Smooth muscle cell (in vitro differentiated cells): Measurements from ENCODE around the gene DAZL. TPM values are rescaled to one million over a fixed set of nuclear protein-coding genes. Genes with fewer than 3 reads are reported as not detected.

Experiments
- DNase-seq: peaks from one replicate; lab custom pipeline; 2025; ENCODE audit not compliant: unreplicated experiment; lab: John Stamatoyannopoulos, UW
- H2AFZ ChIP-seq: fragments of 200-600 bp; sonication (generic); 2 replicates; pipeline ENCODE4 v1.6.0; 2016; ENCODE audit warnings: antibody characterized with exemption, low read depth, mild to moderate bottlenecking
- H3F3A ChIP-seq: fragments of 200-600 bp; sonication (generic); 2 replicates; pipeline ENCODE4 v1.6.0; 2017; ENCODE audit warnings: antibody characterized with exemption, low read depth
- H3K27ac ChIP-seq: fragments of 200-600 bp; sonication (generic); 2 replicates; pipeline ENCODE4 v1.5.1; 2016; ENCODE audit warnings: low read depth, mild to moderate bottlenecking
- H3K27me3 ChIP-seq: fragments of 200-600 bp; sonication (generic); 2 replicates; pipeline ENCODE4 v1.6.1; 2016; ENCODE audit warnings: low read depth, mild to moderate bottlenecking
- H3K36me3 ChIP-seq: fragments of 200-600 bp; sonication (generic); 2 replicates; pipeline ENCODE4 v1.5.1; 2016; ENCODE audit warnings: low read depth
- H3K4me1 ChIP-seq: fragments of 200-600 bp; sonication (generic); 2 replicates; pipeline ENCODE4 v1.5.1; 2016; ENCODE audit warnings: low read depth
- H3K4me2 ChIP-seq: fragments of 200-600 bp; sonication (generic); 2 replicates; pipeline ENCODE4 v1.6.0; 2016; ENCODE audit warnings: mild to moderate bottlenecking
- H3K4me3 ChIP-seq: fragments of 200-600 bp; sonication (generic); 2 replicates; pipeline ENCODE4 v1.5.1; 2016; ENCODE audit warnings: mild to moderate bottlenecking
- H3K79me2 ChIP-seq: fragments of 200-600 bp; sonication (generic); 2 replicates; pipeline ENCODE4 v1.6.0; 2016; ENCODE audit warnings: low read depth, mild to moderate bottlenecking
- H3K9ac ChIP-seq: fragments of 200-600 bp; sonication (generic); 2 replicates; pipeline ENCODE4 v1.6.0; 2016; ENCODE audit warnings: low read depth
- H3K9me3 ChIP-seq: fragments of 200-600 bp; sonication (generic); replicated peaks from 2 replicates; pipeline ENCODE4 v1.5.1; 2016; ENCODE audit warnings: low read depth
- H4K20me1 ChIP-seq: fragments of 200-600 bp; sonication (generic); 2 replicates; pipeline ENCODE4 v1.6.0; 2016; ENCODE audit warnings: low read depth
- CTCF ChIP-seq: fragments of 200-600 bp; sonication (generic); IDR thresholded peaks from 2 replicates; pipeline ENCODE4 v1.5.1; 2017; ENCODE audit warnings: borderline replicate concordance, mild to moderate bottlenecking, antibody characterized with exemption; ENCODE audit not compliant: insufficient read depth, poor library complexity, severe bottlenecking
- WGBS: methylation state at CpG from one replicate; pipeline ENCODE4 v1.1.7; 2016; ENCODE audit warnings: low lambda C conversion rate; 5-methylcytosine and 5-hydroxymethylcytosine counted together
- polyA plus RNA-seq: library from polyadenylated mRNA; unstranded; fragments of >200 nt; fragmentation: Nextera tagmentation; extraction: Ambion mirVana; gene quantifications from 2 replicates; pipeline ENCODE4 v1.2.1, GENCODE V29; 2016
- total RNA-seq: library from RNA; depleted of rRNA; stranded (reverse); fragments of >200 nt; gene quantifications from 2 replicates; pipeline ENCODE4 v1.2.3, GENCODE V29; 2014

The DAZL gene
- total and polyA plus RNA-seq, 2 experiments from 2014 or later = not detected

GRCh38 chr3:16608816-16609215 lies 3.6 kb upstream of the DAZL start:
- H3K9me3 ChIP-seq = no peaks in the 10 kb centered on the region
- H3K36me3 ChIP-seq = no peaks in the 10 kb centered on the region
- no peak overlapping the region for H2AFZ ChIP-seq
- H3K4me3 ChIP-seq = no peak overlapping the region
- H4K20me1 ChIP-seq = no peaks in the 10 kb centered on the region
- DNase-seq = no peak
- no peak overlapping the region for H3K4me2 ChIP-seq
- H3K27me3 ChIP-seq = no peaks in the 10 kb centered on the region
- 58% methylated on average over 2 of the region's 2 CpGs for WGBS
- TF ChIP-seq CTCF = no peak
- peaks cover 3% of the 10 kb centered on the region for H3K4me1 ChIP-seq
- H3F3A ChIP-seq = no peaks in the 10 kb centered on the region
- no peaks in the 10 kb centered on the region for H3K79me2 ChIP-seq
- H3K27ac ChIP-seq = no peak overlapping the region
- H3K9ac ChIP-seq = no peak overlapping the region

- Histone ChIP-seq H3K4me2 (no peak overlapping the region), H3K4me3 (no peak overlapping the region), H3K9me3 (no peaks in the 10 kb centered on the region), H3K36me3 (no peaks in the 10 kb centered on the region), H2AFZ (no peak overlapping the region), H3K4me1 (peaks cover 3% of the 10 kb centered on the region), H3F3A (no peaks in the 10 kb centered on the region), H3K9ac (no peak overlapping the region), H3K27me3 (no peaks in the 10 kb centered on the region), H3K79me2 (no peaks in the 10 kb centered on the region), H3K27ac (no peak overlapping the region), H4K20me1 (no peaks in the 10 kb centered on the region)
- TF ChIP-seq CTCF = no peak
- WGBS = 57% methylated on average over 3 of the region's 3 CpGs
- DNase-seq = no peak
Measured at GRCh38 chr3:16607718-16608117, 2.5 kb upstream of the DAZL start.

DNA sequence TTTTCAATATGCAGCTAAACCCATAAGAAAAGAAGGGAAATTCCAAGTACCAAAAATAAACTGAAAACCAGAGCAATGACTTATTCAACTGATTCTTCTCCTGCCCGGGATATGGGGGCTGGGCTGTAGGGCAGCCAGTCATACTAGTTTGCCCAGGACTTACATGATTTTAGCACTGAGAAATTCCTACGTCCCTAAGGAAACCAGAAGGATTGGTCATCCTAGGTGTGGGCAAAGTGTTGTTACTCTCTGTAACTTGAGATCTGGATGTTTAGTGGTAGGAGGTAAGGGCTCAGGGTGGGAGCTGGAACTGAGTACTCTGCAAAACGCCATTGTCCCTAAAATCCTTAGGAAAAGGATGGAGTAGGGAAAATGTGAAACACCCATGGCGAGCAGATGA lies 1.2 kb upstream of the DAZL start:
- WGBS = 71% methylated on average over 4 of the region's 4 CpGs
- Histone ChIP-seq H3K9ac (no peak overlapping the region), H3K36me3 (no peaks in the 10 kb centered on the region), H3K4me1 (peaks cover 3% of the 10 kb centered on the region), H4K20me1 (no peaks in the 10 kb centered on the region), H3K27ac (no peak overlapping the region), H3K27me3 (no peaks in the 10 kb centered on the region), H3F3A (no peaks in the 10 kb centered on the region), H3K4me3 (no peak overlapping the region), H3K79me2 (no peaks in the 10 kb centered on the region), H2AFZ (no peak overlapping the region), H3K9me3 (no peaks in the 10 kb centered on the region), H3K4me2 (no peak overlapping the region)
- no peak for TF ChIP-seq CTCF
- no peak for DNase-seq

DNA sequence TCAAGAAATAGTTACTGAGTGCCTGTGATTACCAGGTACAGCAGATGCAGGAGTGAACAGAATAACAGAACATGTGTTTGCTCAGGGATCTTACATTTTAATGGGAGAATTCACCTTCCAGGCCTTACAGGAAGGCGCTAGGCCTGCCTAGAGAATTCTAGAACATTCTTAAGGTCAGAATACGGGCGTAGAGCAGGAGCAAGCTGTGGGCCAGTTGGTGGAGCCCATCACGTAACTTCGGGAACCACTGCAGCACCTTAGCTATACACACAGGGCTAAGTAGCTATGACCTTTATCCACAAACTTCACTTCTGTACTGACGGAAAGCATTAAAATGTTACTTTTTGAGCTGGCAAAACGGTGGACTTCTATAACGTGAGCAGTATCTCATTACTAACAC lies 743 bp upstream of the DAZL start:
- Histone ChIP-seq H3K4me3 (no peak overlapping the region), H3K9ac (no peak overlapping the region), H3K36me3 (no peaks in the 10 kb centered on the region), H3K9me3 (no peaks in the 10 kb centered on the region), H2AFZ (no peak overlapping the region), H3K27me3 (no peaks in the 10 kb centered on the region), H3F3A (no peaks in the 10 kb centered on the region), H3K4me1 (peaks cover 3% of the 10 kb centered on the region), H3K4me2 (no peak overlapping the region), H3K79me2 (no peaks in the 10 kb centered on the region), H3K27ac (no peak overlapping the region), H4K20me1 (no peaks in the 10 kb centered on the region)
- DNase-seq = no peak
- 90% methylated on average over 8 of the region's 8 CpGs for WGBS
- TF ChIP-seq CTCF = no peak
